Hepatocyte (in vitro differentiated cells): ENCODE data around the gene YIPF5. TPM values are rescaled to one million over a fixed set of nuclear protein-coding genes. Genes with fewer than 3 reads are reported as not detected.

ENCODE experiments used
- DNase-seq: peaks from one replicate; pipeline ENCODE4 v3.0.0-alpha.2; 2016; ENCODE audit warnings: low spot score
- H2AFZ ChIP-seq: fragments of 200-600 bp; sonication (generic); 2 replicates; pipeline ENCODE4 v1.6.0; 2016; ENCODE audit warnings: antibody characterized with exemption, mild to moderate bottlenecking
- H3K27ac ChIP-seq: fragments of 200-600 bp; sonication (generic); 2 replicates; pipeline ENCODE4 v1.5.1; 2016; ENCODE audit warnings: mild to moderate bottlenecking
- H3K27me3 ChIP-seq: fragments of 200-600 bp; sonication (generic); 2 replicates; pipeline ENCODE4 v1.6.1; 2016
- H3K36me3 ChIP-seq: fragments of 200-600 bp; sonication (generic); replicated peaks from 2 replicates; pipeline ENCODE4 v1.5.1; 2016; ENCODE audit warnings: low read depth; ENCODE audit not compliant: insufficient read depth
- H3K4me1 ChIP-seq: fragments of 200-600 bp; sonication (generic); 2 replicates; pipeline ENCODE4 v1.5.1; 2016; ENCODE audit warnings: mild to moderate bottlenecking, moderate library complexity; ENCODE audit not compliant: insufficient read depth
- H3K4me2 ChIP-seq: fragments of 200-600 bp; sonication (generic); 2 replicates; pipeline ENCODE4 v1.6.0; 2016
- H3K4me3 ChIP-seq: fragments of 200-600 bp; sonication (generic); 2 replicates; pipeline ENCODE4 v1.5.1; 2016; ENCODE audit warnings: mild to moderate bottlenecking
- H3K79me2 ChIP-seq: fragments of 200-600 bp; sonication (generic); 2 replicates; pipeline ENCODE4 v1.6.0; 2017; ENCODE audit warnings: mild to moderate bottlenecking
- H3K9me2 ChIP-seq: fragments of 200-600 bp; sonication (generic); replicated peaks from 2 replicates; pipeline ENCODE4 v1.6.0; 2017; ENCODE audit warnings: mild to moderate bottlenecking; ENCODE audit not compliant: insufficient read depth
- H3K9me3 ChIP-seq: fragments of 200-600 bp; sonication (generic); 2 replicates; pipeline ENCODE4 v1.5.1; 2016; ENCODE audit warnings: low read depth, mild to moderate bottlenecking
- H4K20me1 ChIP-seq: fragments of 200-600 bp; sonication (generic); 2 replicates; pipeline ENCODE4 v1.6.0; 2016; ENCODE audit warnings: mild to moderate bottlenecking; ENCODE audit not compliant: insufficient read depth, poor library complexity, severe bottlenecking
- EZH2 ChIP-seq: fragments of 200-600 bp; sonication (generic); IDR thresholded peaks from 2 replicates; pipeline ENCODE4 v1.6.1; 2016; ENCODE audit warnings: antibody characterized with exemption, mild to moderate bottlenecking, borderline replicate concordance
- EZH2phosphoT487 ChIP-seq: fragments of 200-600 bp; sonication (generic); IDR thresholded peaks from one replicate; pipeline ENCODE4 v1.6.1; 2018; ENCODE audit warnings: antibody characterized with exemption, mild to moderate bottlenecking, low read depth, moderate library complexity; ENCODE audit not compliant: unreplicated experiment, severe bottlenecking
- WGBS: methylation state at CpG from one replicate; pipeline ENCODE4 v1.1.6; 2016; ENCODE audit warnings: low lambda C conversion rate; ENCODE audit errors: missing lambda C conversion rate; 5-methylcytosine and 5-hydroxymethylcytosine counted together
- polyA plus RNA-seq: library from polyadenylated mRNA; unstranded; fragments of >200 nt; fragmentation: Nextera tagmentation; extraction: Ambion mirVana; gene quantifications from 2 replicates; pipeline ENCODE4 v1.2.1, GENCODE V29; 2016
- total RNA-seq: library from RNA; depleted of rRNA; stranded (reverse); fragments of >200 nt; gene quantifications from 2 replicates; pipeline ENCODE4 v1.2.3, GENCODE V29; 2014
- TF ChIP-seq, protein P1 (sequence below): fragments of 200-600 bp; sonication (generic); IDR thresholded peaks from 2 replicates; pipeline ENCODE4 v1.5.1; 2016; ENCODE audit warnings: antibody characterized with exemption, mild to moderate bottlenecking; ENCODE audit not compliant: poor library complexity

YIPF5 gene
- total and polyA plus RNA-seq, 2 experiments from 2014 or later = 82.3 to 119 TPM

DNA sequence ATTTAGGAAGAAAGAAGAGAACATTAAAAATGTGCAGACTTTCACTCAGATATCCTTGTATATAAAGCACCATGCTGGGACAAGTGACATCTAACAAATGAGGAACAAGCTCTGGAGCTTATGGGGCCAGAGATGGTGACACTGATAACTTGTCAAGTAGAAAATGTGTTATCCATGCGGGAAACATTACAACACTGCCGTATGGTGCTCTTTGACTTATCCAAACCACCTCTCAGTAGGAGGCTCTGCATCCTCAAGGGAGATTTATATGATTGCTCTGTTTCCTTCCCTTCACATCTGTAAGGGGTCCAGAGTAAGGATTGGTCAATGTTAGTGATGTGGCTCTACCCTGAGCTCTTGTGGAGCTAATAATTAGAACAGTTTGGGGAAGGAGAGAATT is 23.7 kb upstream of the YIPF5 start:
- Histone ChIP-seq H4K20me1 (no peaks in the 10 kb centered on the region), H3K4me2 (no peak overlapping the region), H3K79me2 (no peaks in the 10 kb centered on the region), H3K27me3 (no peaks in the 10 kb centered on the region), H2AFZ (no peak overlapping the region), H3K36me3 (no peaks in the 10 kb centered on the region), H3K9me3 (no peaks in the 10 kb centered on the region), H3K27ac (no peak overlapping the region), H3K9me2 (no peaks in the 10 kb centered on the region), H3K4me3 (no peak overlapping the region), H3K4me1 (peaks cover 50% of the 10 kb centered on the region)
- 43% methylated on average over 2 of the region's 2 CpGs for WGBS
- no peak for DNase-seq
- TF ChIP-seq EZH2phosphoT487 = no peak

DNA sequence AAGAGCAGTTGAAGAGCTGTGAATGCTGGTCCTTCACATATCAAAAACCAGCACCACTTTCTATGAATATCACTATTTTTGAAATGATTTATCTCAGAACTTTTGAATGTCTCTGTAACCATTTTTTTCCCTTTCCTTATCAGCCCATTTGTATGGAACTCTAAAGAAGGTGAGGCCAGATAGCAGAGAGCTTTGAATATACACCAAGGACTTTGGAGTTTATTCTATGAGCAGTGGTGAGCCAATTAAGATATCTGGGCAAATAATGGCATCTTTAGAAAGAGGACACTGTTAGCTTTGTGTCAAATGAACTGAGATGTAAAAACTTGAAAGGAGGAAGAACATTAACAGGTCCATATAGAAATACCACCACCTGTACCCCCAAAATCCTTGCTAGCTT is 22.2 kb upstream of the YIPF5 start:
- H3K27me3 ChIP-seq = no peaks in the 10 kb centered on the region
- H3K79me2 ChIP-seq = no peaks in the 10 kb centered on the region
- no peak overlapping the region for H3K4me3 ChIP-seq
- H3K27ac ChIP-seq = peak overlapping the region; percentile 53
- TF ChIP-seq EZH2 (no peak), EZH2phosphoT487 (no peak)
- TF ChIP-seq, protein P1, sequence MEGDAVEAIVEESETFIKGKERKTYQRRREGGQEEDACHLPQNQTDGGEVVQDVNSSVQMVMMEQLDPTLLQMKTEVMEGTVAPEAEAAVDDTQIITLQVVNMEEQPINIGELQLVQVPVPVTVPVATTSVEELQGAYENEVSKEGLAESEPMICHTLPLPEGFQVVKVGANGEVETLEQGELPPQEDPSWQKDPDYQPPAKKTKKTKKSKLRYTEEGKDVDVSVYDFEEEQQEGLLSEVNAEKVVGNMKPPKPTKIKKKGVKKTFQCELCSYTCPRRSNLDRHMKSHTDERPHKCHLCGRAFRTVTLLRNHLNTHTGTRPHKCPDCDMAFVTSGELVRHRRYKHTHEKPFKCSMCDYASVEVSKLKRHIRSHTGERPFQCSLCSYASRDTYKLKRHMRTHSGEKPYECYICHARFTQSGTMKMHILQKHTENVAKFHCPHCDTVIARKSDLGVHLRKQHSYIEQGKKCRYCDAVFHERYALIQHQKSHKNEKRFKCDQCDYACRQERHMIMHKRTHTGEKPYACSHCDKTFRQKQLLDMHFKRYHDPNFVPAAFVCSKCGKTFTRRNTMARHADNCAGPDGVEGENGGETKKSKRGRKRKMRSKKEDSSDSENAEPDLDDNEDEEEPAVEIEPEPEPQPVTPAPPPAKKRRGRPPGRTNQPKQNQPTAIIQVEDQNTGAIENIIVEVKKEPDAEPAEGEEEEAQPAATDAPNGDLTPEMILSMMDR = no peak
- no peaks in the 10 kb centered on the region for H3K9me3 ChIP-seq
- peaks cover 40% of the 10 kb centered on the region for H3K4me1 ChIP-seq
- H3K9me2 ChIP-seq = no peaks in the 10 kb centered on the region
- H2AFZ ChIP-seq = no peak overlapping the region
- peak overlapping the region; percentile 64 for H3K4me2 ChIP-seq
- no peaks in the 10 kb centered on the region for H4K20me1 ChIP-seq
- DNase-seq = no peak
- H3K36me3 ChIP-seq = no peaks in the 10 kb centered on the region

DNA sequence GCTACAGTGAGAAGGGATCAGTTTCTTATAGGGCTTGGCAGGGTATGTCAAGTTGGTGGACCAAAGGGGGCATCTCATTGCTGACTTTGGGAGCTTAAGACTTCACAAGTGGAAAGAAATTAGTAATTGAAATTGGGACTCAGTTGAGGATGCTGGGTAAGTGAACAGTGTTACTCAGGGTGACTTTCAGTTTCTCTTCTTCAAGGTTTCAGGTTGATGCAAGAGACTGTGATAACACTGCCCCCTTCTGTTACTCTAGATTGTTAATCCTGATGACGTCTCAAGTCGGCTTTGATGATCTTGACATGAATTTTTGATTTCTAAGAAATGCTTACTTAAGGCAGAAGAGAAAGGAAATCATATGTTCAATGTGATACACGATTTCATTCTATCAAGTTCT is 21.5 kb upstream of the YIPF5 start:
- peak overlapping the region; percentile 53 for H3K27ac ChIP-seq
- TF ChIP-seq, protein P1 = peak; percentile 47
- no peak for TF ChIP-seq EZH2
- TF ChIP-seq EZH2phosphoT487 = no peak
- no peaks in the 10 kb centered on the region for H3K27me3 ChIP-seq
- no peaks in the 10 kb centered on the region for H3K36me3 ChIP-seq
- H3K4me2 ChIP-seq = peak overlapping the region; percentile 64
- H2AFZ ChIP-seq = no peak overlapping the region
- H3K79me2 ChIP-seq = no peaks in the 10 kb centered on the region
- no peaks in the 10 kb centered on the region for H4K20me1 ChIP-seq
- no peaks in the 10 kb centered on the region for H3K9me2 ChIP-seq
- H3K4me1 ChIP-seq = peaks cover 38% of the 10 kb centered on the region
- DNase-seq = peak; percentile 73
- WGBS = 33% methylated on average over 3 of the region's 3 CpGs
- no peak overlapping the region for H3K4me3 ChIP-seq
- no peaks in the 10 kb centered on the region for H3K9me3 ChIP-seq

DNA sequence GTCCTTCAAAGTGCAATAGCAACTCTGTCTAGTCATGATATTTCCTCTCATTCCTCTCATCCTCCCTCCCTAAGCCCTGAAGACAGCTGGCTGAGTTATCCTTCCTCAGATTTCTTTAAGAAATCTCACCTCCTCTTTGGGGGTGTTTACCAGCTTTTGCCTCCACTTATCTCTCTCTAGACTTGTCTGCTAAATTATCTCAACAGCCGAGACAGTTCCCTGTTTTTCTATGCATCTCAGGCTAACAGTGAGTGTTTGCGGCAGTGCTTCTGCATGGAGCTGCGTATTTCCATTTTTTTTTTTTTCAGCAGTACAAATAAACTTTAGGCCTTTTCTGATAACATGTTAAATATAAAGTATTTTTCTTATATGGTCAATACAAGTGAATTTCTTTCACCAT is 21.1 kb upstream of the YIPF5 start:
- H3K4me1 ChIP-seq = peaks cover 38% of the 10 kb centered on the region
- no peak for TF ChIP-seq EZH2phosphoT487
- TF ChIP-seq, protein P1 = no peak
- TF ChIP-seq EZH2 = no peak
- H3K79me2 ChIP-seq = no peaks in the 10 kb centered on the region
- no peaks in the 10 kb centered on the region for H3K27me3 ChIP-seq
- WGBS = 56% methylated on average over 3 of the region's 3 CpGs
- H3K9me2 ChIP-seq = no peaks in the 10 kb centered on the region
- H3K4me2 ChIP-seq = peak overlapping the region; percentile 64
- H3K27ac ChIP-seq = peak overlapping the region; percentile 34
- no peak overlapping the region for H3K4me3 ChIP-seq
- H2AFZ ChIP-seq = no peak overlapping the region
- H3K9me3 ChIP-seq = no peaks in the 10 kb centered on the region
- H4K20me1 ChIP-seq = no peaks in the 10 kb centered on the region
- H3K36me3 ChIP-seq = no peaks in the 10 kb centered on the region
- DNase-seq = no peak
